Erythroblast (primary cell): ENCODE results near the gene FUOM.

Source experiments
- GATA1 ChIP-seq: IDR thresholded peaks from 2 replicates; pipeline ENCODE4 v1.6.1; 2011; ENCODE audit warnings: low read depth, mild to moderate bottlenecking, control low read depth, low read length, moderate library complexity
- POLR2A ChIP-seq: IDR thresholded peaks from 2 replicates; pipeline ENCODE4 v1.6.1; 2011; ENCODE audit warnings: mild to moderate bottlenecking, low read length

DNA sequence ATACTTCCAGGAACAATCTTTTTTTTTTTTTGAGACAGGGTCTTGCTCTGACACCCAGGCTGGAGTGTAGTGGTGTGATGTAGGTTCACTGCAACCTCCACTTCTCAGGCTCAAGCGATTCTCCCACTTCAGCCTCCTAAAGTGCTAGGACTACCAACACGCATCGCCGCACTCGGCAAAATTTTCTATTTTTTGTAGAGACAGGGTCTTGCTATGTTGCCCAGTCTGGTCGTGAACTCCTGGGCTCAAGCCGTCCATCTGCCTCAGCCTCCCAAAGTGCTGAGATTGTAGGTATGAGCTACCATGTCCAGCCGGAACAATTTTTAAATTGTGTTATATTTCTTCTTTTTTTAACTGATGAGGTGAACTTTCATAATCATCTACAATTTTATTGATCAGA, 47.0 kb downstream of the FUOM start:
- TF ChIP-seq POLR2A (no peak), GATA1 (no peak)
